NT2/D1 (cell line): ENCODE data around the gene CKAP5.

ENCODE experiments used
- YY1 ChIP-seq: IDR thresholded peaks from 2 replicates; pipeline ENCODE4 v1.6.1; 2011; ENCODE audit not compliant: insufficient read length, insufficient read depth
- ZNF274 ChIP-seq: IDR thresholded peaks from 2 replicates; pipeline ENCODE4 v1.6.1; 2011; ENCODE audit warnings: mild to moderate bottlenecking, low read depth, low read length

GRCh38 chr11:46710821-46711269, 135.2 kb downstream of the CKAP5 start:
- TF ChIP-seq YY1 (no peak), ZNF274 (no peak)
